HT1080 (cell line): ENCODE results near the gene ARRB1. TPM values are rescaled to one million over a fixed set of nuclear protein-coding genes. Genes with fewer than 3 reads are reported as not detected.

Source experiments
- DNase-seq: peaks from one replicate; pipeline ENCODE4 v3.0.0-alpha.2; 2015; ENCODE audit warnings: low read depth
- total RNA-seq: library from RNA; depleted of rRNA; stranded (reverse); fragments of >200 nt; shearing (Covaris generic); gene quantifications from 2 replicates; pipeline ENCODE4 v1.2.3, GENCODE V29; 2014

ARRB1 gene
- total RNA-seq, 1 experiment from 2014 or later = 10.6 TPM

DNA sequence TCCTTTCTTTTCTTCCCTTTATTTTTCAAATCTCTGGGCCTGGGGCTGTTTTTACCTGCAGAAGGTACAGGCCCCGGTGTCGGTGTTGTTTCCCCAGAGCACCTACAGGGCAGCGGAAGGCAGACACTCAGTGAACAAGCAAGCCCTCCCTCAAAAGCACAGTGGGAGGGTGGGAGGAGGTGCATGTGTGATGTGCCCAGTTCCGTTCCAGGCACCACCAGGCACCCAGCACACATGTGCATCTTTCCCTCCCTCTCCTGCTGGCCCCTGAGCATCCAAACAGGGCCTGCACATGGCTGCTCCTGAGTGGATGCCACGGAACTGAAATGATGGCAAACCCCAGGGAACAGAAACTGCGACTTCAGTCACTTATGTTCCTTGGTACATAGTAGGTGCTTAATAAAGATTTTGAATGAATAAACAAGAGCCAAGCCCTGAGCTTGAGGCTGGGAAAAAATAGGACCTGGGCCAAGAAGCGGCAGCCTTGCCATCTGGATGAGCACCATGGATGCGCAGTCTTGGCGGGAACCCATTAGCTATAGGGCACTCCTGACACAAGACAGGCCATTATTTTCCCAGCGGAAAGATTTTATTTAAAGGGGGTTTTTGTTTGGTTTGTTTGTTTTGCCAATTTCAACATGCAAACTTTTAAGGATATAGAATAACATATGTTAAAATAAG lies 47.8 kb downstream of the ARRB1 start:
- DNase-seq = no peak

DNA sequence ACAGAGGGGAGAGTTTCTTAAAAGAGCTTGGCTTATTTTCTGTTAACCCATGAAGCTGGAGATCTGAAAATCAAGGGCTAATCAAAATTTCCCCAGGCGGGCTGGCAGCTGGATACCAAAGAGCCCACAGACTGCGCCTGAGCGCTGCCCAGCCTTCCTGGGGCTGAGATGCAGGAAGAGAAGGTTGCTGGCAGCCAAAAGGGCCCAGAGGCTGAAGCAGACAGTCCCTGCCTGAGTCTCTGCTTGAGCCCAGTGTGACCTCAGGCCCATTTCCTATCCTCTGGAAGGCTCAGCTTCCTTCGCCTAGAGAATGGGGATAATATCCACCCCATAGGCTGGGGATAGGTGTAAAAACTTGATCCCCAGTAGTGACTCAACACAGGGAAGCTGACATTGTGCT lies 49.1 kb downstream of the ARRB1 start:
- DNase-seq = no peak

DNA sequence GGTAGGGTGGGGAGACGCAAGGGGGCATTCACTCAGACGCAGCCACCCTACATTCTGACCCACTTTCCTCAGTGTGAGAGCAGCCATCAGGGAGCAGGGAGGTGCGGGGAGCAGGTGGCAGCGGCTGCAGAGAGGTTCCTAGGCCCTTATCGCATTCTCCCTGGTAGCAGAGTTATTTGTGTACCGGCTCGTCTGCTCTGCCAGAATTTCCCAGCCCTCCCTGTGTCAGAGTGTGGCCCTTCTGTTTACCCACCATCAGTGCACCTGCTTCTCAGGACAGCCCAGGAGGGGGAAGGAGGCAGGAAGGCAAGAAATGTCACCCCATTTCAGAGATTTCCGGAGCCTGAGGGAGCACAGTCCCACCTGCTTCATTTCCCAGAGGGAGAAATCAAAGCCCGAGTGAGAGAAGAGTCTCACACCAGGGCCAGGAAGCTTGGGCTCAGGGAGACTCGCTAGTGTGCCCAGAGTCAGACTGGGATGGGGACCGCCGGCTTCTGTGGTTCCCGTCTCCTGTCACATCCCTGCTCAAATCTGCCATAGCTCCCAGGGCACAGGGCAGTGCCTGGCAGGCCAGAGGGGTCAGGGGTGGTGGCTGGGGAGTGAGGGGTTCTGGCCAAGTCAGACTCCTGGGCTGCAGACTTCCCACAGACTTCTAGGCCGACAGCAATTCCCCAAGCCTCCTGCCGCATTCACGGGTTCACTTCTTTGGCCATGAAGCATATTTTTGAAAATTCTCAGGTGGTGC lies 49.7 kb downstream of the ARRB1 start:
- DNase-seq = no peak

DNA sequence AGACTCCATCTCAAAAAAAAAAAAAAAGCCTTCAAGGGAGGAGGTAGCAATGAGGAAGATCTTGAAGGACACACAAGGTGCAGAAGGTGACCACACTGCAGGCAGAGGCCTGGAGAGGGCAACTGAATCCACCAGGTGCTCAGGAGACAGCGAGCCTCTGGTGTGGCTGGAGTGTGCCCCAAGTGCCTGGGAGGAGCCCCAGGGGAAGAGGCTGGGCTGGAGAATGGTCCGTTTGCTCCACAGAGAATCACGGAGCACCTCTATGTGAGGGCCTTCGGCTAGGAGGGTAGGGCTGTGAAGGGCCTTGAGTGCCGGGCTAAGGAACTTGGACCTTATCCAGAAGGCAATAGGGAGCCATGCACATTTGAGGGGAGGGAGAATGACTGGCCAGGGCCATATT lies 50.3 kb downstream of the ARRB1 start:
- DNase-seq = no peak

DNA sequence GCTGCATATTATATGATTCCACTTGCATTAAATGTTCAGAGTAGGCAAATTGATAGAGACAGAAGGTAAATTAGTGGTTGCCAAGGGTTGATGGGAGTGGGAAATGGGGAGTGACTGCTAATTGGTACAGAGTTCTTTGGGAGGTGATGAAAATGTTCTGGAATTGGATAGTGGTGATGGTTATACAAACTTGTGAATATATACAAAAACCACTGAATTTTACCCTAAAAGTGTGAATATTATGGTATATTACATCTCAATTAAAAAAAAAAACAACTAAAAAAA lies 52.5 kb downstream of the ARRB1 start:
- DNase-seq = no peak

DNA sequence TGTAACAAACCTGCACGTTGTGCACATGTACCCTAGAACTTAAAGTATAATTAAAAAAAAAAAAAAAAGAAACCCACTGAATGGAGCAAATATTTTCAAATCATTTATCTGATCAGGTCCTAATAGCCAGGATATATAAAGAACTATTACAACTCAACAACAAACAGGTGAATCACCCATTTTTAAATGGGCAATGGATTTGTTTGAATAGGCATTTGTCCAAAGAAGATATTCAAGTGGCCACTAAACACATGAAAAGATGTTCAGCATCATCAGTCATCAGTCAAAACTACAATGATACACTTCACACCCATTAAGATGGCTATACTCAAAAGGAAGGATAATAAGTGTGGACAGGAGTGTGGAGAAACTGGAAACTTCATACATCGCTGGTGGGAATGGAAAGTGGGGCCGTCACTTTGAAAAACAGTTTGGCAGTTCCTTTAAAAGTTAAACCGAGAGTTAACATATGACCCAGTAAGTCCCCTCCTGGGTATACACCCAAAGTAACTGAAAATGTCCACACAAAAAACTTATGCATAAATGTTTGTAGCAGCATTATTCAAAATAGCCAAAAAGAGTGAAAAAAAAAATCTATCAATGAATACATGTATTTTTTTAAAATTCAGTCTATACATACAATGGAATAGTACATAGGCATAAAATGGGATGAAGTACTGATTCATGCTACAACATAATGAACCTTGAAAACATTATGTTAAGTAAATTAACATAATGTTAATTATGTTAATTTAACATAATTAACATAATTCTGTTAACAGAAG lies 53.1 kb downstream of the ARRB1 start:
- no peak for DNase-seq

DNA sequence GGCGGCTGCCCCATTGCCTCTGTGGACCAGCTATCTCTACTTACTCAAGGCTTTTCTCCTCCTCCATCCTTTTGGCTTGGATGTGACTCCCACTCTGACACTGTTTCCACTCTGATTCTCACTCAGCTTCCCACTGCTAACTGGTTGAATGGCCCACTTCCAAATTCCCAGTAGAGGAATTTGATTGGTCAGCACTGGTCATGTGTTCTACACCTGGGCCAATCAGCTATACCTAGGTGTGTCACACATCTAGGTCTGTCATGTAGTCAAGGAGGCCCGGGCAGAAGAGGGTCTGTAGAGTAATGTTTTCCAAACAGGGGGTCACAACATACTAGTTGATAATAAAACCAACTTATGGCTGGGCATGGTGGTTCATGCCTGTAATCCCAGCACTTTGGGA lies 57.6 kb downstream of the ARRB1 start:
- DNase-seq = no peak

DNA sequence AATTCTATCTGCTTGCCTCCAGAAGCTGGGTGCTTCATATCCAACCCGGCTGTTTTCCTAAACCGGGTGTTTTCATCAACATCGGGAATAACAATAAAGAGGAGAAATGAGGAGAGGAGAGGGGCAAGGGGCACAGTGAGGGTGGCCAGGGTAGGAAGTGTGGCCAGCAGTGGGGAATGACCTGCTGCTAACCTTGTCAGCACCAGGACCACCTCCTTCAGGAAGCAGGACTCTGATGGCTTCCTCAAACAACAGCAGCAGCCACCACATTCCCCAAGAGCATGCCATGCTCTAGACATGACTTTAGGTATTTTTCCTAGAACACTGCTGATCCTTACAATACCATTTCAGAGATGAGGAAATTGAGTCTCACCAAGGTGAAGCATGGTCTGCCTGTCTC lies 58.5 kb downstream of the ARRB1 start:
- no peak for DNase-seq

DNA sequence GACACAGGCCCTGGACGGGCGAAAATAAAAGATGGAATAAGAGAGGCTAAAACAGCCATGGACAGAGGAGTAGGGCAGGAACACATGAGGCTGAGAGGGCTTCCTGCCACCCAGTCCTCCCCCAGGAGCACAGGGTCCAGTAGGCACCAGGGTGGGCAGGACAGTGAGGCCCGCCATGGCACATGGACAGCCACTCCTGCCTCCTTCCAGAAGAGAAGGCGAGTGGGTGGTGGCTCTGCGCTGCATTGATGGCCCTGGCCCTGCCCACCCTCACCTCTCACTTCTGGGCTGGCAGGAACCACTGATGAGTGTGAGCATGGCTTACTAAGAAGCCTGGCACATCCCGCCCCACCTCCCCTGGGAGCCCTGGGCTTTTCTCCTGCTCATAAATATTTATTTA lies 59.7 kb downstream of the ARRB1 start:
- no peak for DNase-seq

DNA sequence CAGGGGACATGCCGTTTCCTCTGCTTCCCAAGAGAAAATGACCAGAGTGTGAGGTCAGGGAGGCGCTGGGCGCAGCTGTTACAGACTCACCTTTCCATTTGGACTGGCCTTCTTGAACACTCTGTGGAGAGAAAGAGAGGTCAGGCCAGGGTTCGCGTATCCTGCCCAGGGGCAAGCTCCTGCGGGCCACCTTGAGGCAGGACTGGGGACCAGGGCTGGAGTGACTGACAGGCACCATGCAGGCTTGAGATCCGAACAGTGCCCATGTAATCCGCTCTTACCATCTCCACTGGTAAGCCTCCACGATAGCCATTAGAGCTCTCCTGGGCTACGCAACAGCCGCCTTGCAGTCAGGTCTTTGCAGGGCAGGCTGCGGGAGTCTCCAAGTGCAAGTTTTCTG lies 61.5 kb downstream of the ARRB1 start:
- DNase-seq = no peak

DNA sequence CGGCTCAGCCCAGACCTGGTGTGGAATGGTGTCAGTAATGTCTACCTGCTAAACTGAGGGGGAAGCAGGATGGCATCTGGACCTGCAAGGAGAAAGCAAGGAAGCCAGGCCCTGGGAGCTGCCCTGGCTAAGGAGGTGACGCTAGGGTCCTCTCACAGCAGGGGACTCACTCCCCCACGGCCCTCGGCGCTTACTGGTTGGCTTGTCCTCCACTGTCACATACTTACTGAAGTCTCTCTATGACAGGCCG lies 62.0 kb downstream of the ARRB1 start:
- no peak for DNase-seq

DNA sequence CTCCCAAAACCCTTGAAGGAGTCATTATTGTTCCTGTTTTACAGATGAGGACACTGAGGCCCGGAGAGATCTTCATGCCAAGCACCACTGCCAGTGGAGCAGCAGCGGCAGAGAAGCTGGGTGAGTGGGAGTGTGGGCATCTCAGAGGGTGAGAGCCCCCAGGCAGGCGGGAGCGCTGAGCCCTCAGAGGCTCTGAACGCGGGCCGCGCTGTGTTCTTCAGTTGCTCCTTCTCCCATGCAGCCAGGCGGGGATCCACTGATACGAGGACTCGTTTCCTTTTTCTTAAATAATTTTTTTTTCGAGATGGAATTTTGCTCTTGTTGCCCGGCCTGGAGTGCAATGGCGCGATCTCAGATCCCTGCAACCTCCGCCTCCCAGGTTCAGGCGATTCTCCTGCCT lies 63.9 kb downstream of the ARRB1 start:
- DNase-seq = no peak

DNA sequence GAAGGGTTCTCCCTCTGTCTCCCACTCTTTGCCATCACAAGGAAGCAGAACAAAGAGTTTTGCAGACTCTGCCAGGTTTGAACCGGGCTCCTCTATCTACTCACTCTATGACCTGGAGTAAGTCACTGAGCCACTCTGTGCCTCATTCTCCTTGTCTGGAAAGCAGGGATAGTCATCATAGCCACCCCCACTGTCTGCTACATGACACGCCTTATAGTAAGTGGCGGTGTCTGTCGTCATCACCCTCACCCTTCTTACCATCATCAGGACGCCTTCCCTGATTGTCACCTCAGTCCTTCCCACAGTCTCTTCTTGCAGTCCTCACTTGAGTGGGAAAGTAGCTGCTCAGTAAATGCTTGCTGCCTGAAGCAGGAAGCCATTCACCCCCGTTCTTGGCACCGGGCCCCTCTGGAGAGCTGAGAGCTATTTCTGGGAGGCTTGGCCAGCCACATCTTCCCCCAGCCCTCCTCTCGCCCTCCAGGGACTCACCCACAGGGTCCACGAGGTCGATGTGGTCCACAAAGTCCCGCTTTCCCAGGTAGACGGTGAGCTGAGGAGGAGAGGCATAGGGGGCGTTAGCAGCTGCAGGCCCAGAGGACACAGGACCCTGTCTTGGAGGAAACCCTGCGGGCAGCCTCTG lies 64.5 kb downstream of the ARRB1 start:
- peak; percentile 9 for DNase-seq

DNA sequence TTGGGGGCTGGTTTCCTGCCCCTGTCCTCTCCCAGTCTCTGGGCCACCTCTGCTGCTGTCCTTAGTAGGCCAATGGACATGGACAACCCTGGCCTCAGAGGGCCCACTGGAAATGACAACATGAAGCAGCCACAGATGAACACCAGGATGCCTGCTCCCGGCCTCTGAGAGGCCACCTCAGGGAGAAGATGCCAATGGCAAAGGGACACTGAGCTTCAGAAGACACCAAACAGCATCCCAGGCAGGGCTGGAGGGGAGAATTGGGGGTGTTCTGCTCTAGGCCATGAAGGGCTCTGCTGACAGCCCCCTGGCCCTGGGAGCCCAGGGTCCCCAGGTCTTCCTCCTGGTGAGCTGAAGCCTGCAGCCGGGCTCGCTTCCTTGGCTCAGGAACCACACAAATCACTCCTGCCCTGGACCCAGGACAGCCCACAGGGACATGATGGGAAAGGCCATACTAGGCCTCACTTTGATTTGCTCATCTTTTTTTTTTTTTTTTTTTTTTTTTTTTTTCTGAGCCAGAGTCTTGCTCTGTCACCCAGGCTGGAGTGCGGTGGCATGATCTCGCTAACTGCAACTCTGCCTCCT lies 65.6 kb downstream of the ARRB1 start:
- DNase-seq = no peak

DNA sequence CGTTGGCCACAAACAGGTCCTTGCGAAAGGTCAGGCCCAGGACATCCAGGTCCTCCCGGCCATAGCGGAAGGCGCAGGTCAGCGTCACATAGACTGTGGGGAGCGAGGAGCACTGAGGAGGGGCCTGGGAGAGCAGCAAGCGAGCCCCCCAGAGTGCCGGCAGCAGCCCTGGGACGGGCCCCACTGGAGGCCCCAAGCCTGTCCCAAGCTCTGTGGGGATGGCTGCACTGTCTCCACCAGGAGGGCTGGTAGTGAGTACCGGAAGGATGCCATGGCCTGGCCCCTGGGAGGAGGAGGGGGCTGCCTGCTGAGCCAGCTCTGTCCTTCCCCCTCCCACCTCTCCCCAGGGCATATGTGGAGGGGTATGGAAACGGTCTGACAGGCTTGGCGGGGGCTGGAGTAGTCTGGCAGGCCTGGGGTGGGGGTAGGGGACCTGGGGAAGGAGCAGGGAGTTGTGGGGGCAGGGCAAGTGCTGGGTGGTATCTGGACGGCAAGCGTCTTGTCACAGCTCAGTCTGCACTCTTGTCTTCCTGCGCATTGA lies 68.0 kb downstream of the ARRB1 start:
- no peak for DNase-seq

DNA sequence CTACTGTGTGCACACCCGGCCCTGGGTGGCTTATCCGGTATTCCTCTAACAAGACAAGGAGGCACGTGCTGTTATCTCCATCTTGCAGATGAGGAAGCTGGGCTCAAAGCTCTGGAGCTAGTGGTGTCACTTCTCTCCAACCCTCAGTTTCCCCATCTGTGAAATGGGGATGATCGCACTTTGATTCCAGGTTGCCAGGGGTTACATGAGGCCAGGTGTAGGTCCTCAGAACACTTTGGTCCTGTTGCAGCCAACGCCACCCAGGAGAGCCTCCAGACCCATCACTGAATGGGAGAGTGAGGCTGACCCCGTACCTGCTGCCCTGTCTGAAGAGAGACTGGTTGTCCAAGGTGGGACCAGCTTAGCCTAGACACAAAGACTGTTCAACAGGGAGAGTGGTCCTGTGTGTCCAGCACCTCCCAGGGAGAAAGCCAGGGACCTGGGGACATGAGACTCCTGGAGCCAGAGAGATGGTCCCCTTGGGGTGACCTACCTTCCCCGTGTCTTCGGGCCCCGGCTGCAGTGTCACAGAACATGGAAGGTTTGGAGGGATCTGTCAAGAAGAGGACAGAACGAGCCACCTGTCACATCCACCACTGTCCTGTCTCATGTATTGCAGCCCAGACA lies 69.9 kb downstream of the ARRB1 start:
- no peak for DNase-seq

DNA sequence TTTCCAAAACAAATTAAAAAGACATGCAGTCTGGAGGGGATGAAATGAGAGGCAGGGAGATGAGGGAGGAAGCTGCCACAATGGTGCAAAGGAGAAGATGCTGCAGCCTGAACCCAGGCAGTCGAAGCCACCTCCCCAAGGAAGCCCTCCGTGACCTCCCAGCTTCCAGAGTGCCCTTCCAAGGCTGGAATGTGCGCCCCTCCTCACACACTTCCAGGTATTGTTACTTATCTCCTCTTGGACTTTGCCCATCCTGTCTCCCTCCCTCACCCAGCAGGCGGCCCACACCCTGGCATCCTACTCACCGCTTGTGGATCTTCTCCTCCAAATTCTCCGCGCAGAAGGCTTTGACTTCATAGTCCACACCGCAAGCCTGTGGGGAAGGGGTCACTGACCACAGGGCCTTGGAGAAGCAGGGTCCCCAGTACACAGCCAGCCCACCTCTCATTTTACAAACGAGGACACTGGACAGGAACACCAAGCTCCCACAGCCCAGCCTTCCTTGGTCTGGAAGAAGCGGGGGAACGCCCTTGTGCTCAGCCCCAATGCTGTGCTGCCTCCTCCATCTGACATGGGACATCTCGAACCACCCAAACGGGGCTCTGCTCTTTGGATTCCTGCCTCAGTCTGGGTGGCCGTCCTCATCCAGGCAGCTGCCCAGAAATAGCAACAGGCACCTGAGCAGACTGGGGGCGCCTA lies 70.5 kb downstream of the ARRB1 start:
- DNase-seq = no peak

DNA sequence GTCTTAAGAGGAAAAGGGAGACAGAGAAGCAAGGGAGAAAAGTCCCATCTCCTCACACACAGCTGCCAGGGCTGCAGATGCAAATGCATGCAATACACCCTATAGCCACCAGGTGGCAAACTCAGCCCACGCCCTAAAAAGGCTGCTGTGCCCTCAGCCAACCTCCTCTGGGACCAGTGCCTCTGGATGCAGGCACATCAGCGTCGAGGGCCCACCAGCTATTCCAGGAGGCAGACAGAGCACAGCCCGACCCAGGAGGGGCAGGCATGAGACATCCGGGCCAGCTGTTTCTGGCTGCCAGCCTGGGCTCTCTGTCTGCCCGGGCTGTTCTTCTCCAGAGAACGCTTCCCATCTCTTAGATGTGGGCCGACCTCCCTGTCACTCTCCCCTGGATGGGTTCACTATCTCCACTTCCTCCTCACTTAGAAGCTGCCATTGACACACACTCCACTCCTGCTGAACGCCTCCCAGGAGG lies 71.2 kb downstream of the ARRB1 start:
- DNase-seq = peak; percentile 73

DNA sequence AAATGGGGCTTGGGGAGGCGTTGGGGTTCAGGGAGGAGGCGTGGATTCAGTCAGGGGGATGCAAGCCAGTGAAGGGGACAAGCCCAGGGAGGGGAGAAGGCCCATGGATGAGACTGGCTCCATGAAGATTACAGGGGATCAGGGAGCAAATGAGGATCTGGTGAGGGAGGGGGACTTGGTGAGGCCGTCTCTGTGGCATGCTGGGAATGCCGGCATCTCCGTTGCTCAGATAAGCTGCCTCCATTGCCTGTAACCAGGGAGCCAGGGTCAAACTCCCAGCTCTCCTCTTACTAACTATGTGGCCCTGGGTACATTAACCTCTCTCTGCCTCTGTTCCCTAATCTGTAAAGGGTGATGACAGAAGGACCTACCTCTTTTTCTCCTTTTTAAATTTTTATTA lies 72.2 kb downstream of the ARRB1 start:
- no peak for DNase-seq

DNA sequence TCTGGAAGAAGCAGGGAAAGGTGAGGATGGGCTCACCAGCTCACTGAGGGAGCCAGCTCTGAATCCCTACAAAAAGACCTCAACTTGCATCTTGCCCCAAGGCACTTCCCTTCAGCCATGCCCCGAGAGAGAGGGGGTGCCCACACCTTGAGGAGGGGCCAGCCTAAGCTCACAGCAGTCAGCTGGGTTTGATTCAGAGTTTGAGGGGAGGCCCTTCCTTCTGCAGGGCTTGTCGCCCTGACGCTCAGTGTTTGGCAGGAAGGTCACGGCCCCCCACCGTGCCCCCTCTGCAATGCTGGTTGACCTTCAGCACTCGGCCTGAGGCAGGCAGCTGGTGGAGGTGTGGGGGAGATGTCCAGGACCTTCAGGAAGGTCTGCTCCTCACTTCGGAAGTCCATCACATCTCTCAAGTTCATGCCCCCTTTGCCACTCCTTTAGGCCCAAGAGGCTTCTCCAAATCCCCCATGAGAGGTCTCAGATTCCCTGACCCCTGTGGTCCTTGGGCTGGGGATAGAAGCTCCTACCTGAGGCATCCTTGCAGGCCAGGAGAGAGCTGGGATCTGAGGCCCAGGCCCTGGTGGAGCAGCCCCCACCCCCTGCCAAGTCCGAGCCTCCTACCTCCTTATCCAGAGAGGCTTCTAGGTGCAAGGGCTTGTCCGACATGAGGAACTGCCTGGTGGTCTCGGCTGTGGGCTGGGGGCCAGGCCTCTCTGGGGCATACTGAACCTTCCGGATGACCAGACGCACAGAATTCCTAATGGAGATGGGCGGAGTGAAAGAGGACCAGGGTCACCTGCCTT lies 73.3 kb downstream of the ARRB1 start:
- DNase-seq = no peak
